ENCODE measurements around the gene DBH. TPM values are rescaled to one million over a fixed set of nuclear protein-coding genes. Genes with fewer than 3 reads are reported as not detected.

DBH gene
- total RNA-seq, 1 donor from 2014 or later: not detected

GRCh38 chr9:133641396-133641655 is 5.2 kb downstream of the DBH start:
- H3K27ac Mint-ChIP-seq (ENCODE audit: unreplicated experiment): no peak overlapping the region
- Histone ChIP-seq H3K4me3 (ENCODE audit: insufficient read depth, low read depth, low read length) (no peak overlapping the region), H3K4me2 (ENCODE audit: low read length) (no peak overlapping the region), H3K36me3 (ENCODE audit: insufficient read depth, low read length) (no peaks in the 10 kb centered on the region), H3K4me1 (ENCODE audit: insufficient read depth, low read length) (no peaks in the 10 kb centered on the region), H3K27me3 (ENCODE audit: insufficient read depth, low read length) (peaks cover 20% of the 10 kb centered on the region), H4K20me1 (ENCODE audit: insufficient read depth, low read length) (no peaks in the 10 kb centered on the region), H3K79me2 (ENCODE audit: insufficient read depth, low read length) (no peaks in the 10 kb centered on the region), H2AFZ (ENCODE audit: low read depth, low read length) (no peak overlapping the region), H3K27ac (ENCODE audit: low read depth, low read length) (no peak overlapping the region), H3K9ac (ENCODE audit: low read length) (no peak overlapping the region), H3K9me3 (ENCODE audit: insufficient read depth, low read depth, low read length) (no peaks in the 10 kb centered on the region)
- peaks cover 59% of the 10 kb centered on the region for H3K27me3 Mint-ChIP-seq (ENCODE audit: low read depth, unreplicated experiment)
- FAIRE-seq (no peak), DNase-seq (ENCODE audit: low read depth) (no peak)
- peaks cover 4% of the 10 kb centered on the region for H3K4me1 Mint-ChIP-seq (ENCODE audit: low read depth, unreplicated experiment)
- H3K9me3 Mint-ChIP-seq (ENCODE audit: unreplicated experiment): no peaks in the 10 kb centered on the region
- H3K4me3 Mint-ChIP-seq (ENCODE audit: unreplicated experiment): no peak overlapping the region
- no peaks in the 10 kb centered on the region for H3K36me3 Mint-ChIP-seq (ENCODE audit: low read depth, unreplicated experiment)
- TF ChIP-seq EZH2 (IDR thresholded peaks at IDR 0.05; ENCODE audit: insufficient read depth, low read length): no peak
- TF ChIP-seq CTCF (IDR thresholded peaks at IDR 0.05; ENCODE audit: insufficient read depth, low read depth, low read length): no peak

GRCh38 chr9:133641861-133642595 is 5.9 kb downstream of the DBH start:
- peaks cover 17% of the 10 kb centered on the region for H3K27me3 ChIP-seq (ENCODE audit: insufficient read depth, low read length)
- Mint-ChIP-seq H3K9me3 (ENCODE audit: unreplicated experiment) (no peaks in the 10 kb centered on the region), H3K27ac (ENCODE audit: unreplicated experiment) (no peak overlapping the region), H3K36me3 (ENCODE audit: low read depth, unreplicated experiment) (no peaks in the 10 kb centered on the region), H3K27me3 (ENCODE audit: low read depth, unreplicated experiment) (peaks cover 57% of the 10 kb centered on the region), H3K4me1 (ENCODE audit: low read depth, unreplicated experiment) (peaks cover 4% of the 10 kb centered on the region), H3K4me3 (ENCODE audit: unreplicated experiment) (no peak overlapping the region)
- FAIRE-seq: no peak
- no peaks in the 10 kb centered on the region for H3K79me2 ChIP-seq (ENCODE audit: insufficient read depth, low read length)
- H3K4me3 ChIP-seq (ENCODE audit: insufficient read depth, low read depth, low read length): no peak overlapping the region
- DNase-seq (ENCODE audit: low read depth): no peak
- H3K4me2 ChIP-seq (ENCODE audit: low read length): no peak overlapping the region
- H3K27ac ChIP-seq (ENCODE audit: low read depth, low read length): no peak overlapping the region
- no peaks in the 10 kb centered on the region for H3K9me3 ChIP-seq (ENCODE audit: insufficient read depth, low read depth, low read length)
- no peaks in the 10 kb centered on the region for H4K20me1 ChIP-seq (ENCODE audit: insufficient read depth, low read length)
- no peaks in the 10 kb centered on the region for H3K36me3 ChIP-seq (ENCODE audit: insufficient read depth, low read length)
- no peaks in the 10 kb centered on the region for H3K4me1 ChIP-seq (ENCODE audit: insufficient read depth, low read length)
- TF ChIP-seq CTCF (IDR thresholded peaks at IDR 0.05; ENCODE audit: insufficient read depth, low read depth, low read length) (no peak), EZH2 (IDR thresholded peaks at IDR 0.05; ENCODE audit: insufficient read depth, low read length) (no peak)
- no peak overlapping the region for H3K9ac ChIP-seq (ENCODE audit: low read length)
- no peak overlapping the region for H2AFZ ChIP-seq (ENCODE audit: low read depth, low read length)

GRCh38 chr9:133642708-133643361 is 6.7 kb downstream of the DBH start:
- Histone ChIP-seq H3K9me3 (ENCODE audit: insufficient read depth, low read depth, low read length) (no peaks in the 10 kb centered on the region), H3K27ac (ENCODE audit: low read depth, low read length) (no peak overlapping the region), H3K4me3 (ENCODE audit: insufficient read depth, low read depth, low read length) (no peak overlapping the region), H4K20me1 (ENCODE audit: insufficient read depth, low read length) (no peaks in the 10 kb centered on the region), H3K4me2 (ENCODE audit: low read length) (no peak overlapping the region), H3K4me1 (ENCODE audit: insufficient read depth, low read length) (no peaks in the 10 kb centered on the region), H3K79me2 (ENCODE audit: insufficient read depth, low read length) (no peaks in the 10 kb centered on the region), H3K36me3 (ENCODE audit: insufficient read depth, low read length) (no peaks in the 10 kb centered on the region), H3K27me3 (ENCODE audit: insufficient read depth, low read length) (peaks cover 18% of the 10 kb centered on the region), H2AFZ (ENCODE audit: low read depth, low read length) (no peak overlapping the region), H3K9ac (ENCODE audit: low read length) (no peak overlapping the region)
- no peak for TF ChIP-seq EZH2 (IDR thresholded peaks at IDR 0.05; ENCODE audit: insufficient read depth, low read length)
- TF ChIP-seq CTCF (IDR thresholded peaks at IDR 0.05; ENCODE audit: insufficient read depth, low read depth, low read length): no peak
- H3K27me3 Mint-ChIP-seq (ENCODE audit: low read depth, unreplicated experiment): peaks cover 57% of the 10 kb centered on the region
- H3K36me3 Mint-ChIP-seq (ENCODE audit: low read depth, unreplicated experiment): no peaks in the 10 kb centered on the region
- H3K27ac Mint-ChIP-seq (ENCODE audit: unreplicated experiment): no peak overlapping the region
- H3K9me3 Mint-ChIP-seq (ENCODE audit: unreplicated experiment): no peaks in the 10 kb centered on the region
- FAIRE-seq (no peak), DNase-seq (ENCODE audit: low read depth) (no peak)
- H3K4me3 Mint-ChIP-seq (ENCODE audit: unreplicated experiment): no peak overlapping the region
- peaks cover 4% of the 10 kb centered on the region for H3K4me1 Mint-ChIP-seq (ENCODE audit: low read depth, unreplicated experiment)

Data from astrocyte (in vitro differentiated cells and primary cell).